ENCODE results near the gene CCDC86. TPM values are rescaled to one million over a fixed set of nuclear protein-coding genes. Genes with fewer than 3 reads are reported as not detected.

Gene CCDC86
- total RNA-seq, 4 donors from 2014 or later: 7.4 to 23.0 (median 8.3) TPM

- Histone ChIP-seq H3K4me1 (no peaks in the 10 kb centered on the region), H3K9me3 (no peaks in the 10 kb centered on the region), H3K4me3 (no peak overlapping the region), H3K27ac (no peak overlapping the region), H3K27me3 (no peaks in the 10 kb centered on the region), H3K36me3 (no peaks in the 10 kb centered on the region)
- DNase-seq: no peak
- intact Hi-C loops (cut with DNase I; ENCODE audit: low total_unique reads): no loop called here
- TF ChIP-seq POLR2A (IDR thresholded peaks at IDR 0.05) (no peak), CTCF (IDR thresholded peaks at IDR 0.05) (no peak)
These were observed 19.0 kb downstream of the CCDC86 start for GRCh38 chr11:60860943-60861342.

GRCh38 chr11:60862171-60862570 lies 20.3 kb downstream of the CCDC86 start:
- Histone ChIP-seq H3K27me3 (no peaks in the 10 kb centered on the region), H3K9me3 (no peaks in the 10 kb centered on the region), H3K4me1 (no peaks in the 10 kb centered on the region), H3K4me3 (no peak overlapping the region), H3K27ac (no peak overlapping the region), H3K36me3 (no peaks in the 10 kb centered on the region)
- DNase-seq: no peak
- TF ChIP-seq POLR2A (IDR thresholded peaks at IDR 0.05): no peak
- TF ChIP-seq CTCF (IDR thresholded peaks at IDR 0.05): no peak
- intact Hi-C loops (cut with DNase I; ENCODE audit: low total_unique reads): no loop called here

- H3K27me3 ChIP-seq: no peaks in the 10 kb centered on the region
- H3K36me3 ChIP-seq: no peaks in the 10 kb centered on the region
- no peak for TF ChIP-seq POLR2A (IDR thresholded peaks at IDR 0.05)
- TF ChIP-seq CTCF (IDR thresholded peaks at IDR 0.05): no peak
- H3K27ac ChIP-seq: no peak overlapping the region
- intact Hi-C loops (cut with DNase I; ENCODE audit: low total_unique reads): no loop called here
- H3K9me3 ChIP-seq: no peaks in the 10 kb centered on the region
- H3K4me1 ChIP-seq: no peaks in the 10 kb centered on the region
- H3K4me3 ChIP-seq: no peak overlapping the region
- DNase-seq: no peak
These were observed 21.9 kb downstream of the CCDC86 start for GRCh38 chr11:60863550-60864521.

GRCh38 chr11:60864856-60865513 lies 23.1 kb downstream of the CCDC86 start:
- Histone ChIP-seq H3K27me3 (no peaks in the 10 kb centered on the region), H3K36me3 (no peaks in the 10 kb centered on the region), H3K4me3 (no peak overlapping the region), H3K9me3 (no peaks in the 10 kb centered on the region), H3K4me1 (no peaks in the 10 kb centered on the region), H3K27ac (no peak overlapping the region)
- TF ChIP-seq CTCF (IDR thresholded peaks at IDR 0.05): no peak
- no peak for TF ChIP-seq POLR2A (IDR thresholded peaks at IDR 0.05)
- no peak for DNase-seq
- intact Hi-C loops (cut with DNase I; ENCODE audit: low total_unique reads): no loop called here

Measured in uterus (tissue), 4 donors.